ENCODE results near the gene EMC9. TPM values are rescaled to one million over a fixed set of nuclear protein-coding genes. Genes with fewer than 3 reads are reported as not detected.
A peak's percentile ranks its signal among the peaks of the same experiment; 100 is the strongest.

The EMC9 gene
- total RNA-seq, 4 donors from 2014 or later = 13.6 to 18.8 (median 16.3) TPM

- H3K27ac ChIP-seq = peak overlapping the region; percentile 95 to 99 (median 98)
- intact Hi-C loops (cut with DNase I; ENCODE audit: low total_unique reads) = no loop called here
- no peaks in the 10 kb centered on the region for H3K9me3 ChIP-seq
- ATAC-seq (no peak), DNase-seq (no peak)
- H3K36me3 ChIP-seq = peaks cover 0 to 27% of the 10 kb centered on the region in 2 donors
- H3K4me1 ChIP-seq = peaks cover 35 to 51% of the 10 kb centered on the region in 2 donors
- H3K27me3 ChIP-seq = no peaks in the 10 kb centered on the region
- TF ChIP-seq POLR2A (IDR thresholded peaks at IDR 0.05) (no peak), CTCF (IDR thresholded peaks at IDR 0.05 in 4 of 5, conservative IDR thresholded peaks at IDR 0.05 in 1 of 5) (no peak)
- peak overlapping the region in 1 of 4 donors; percentile 75 for H3K4me3 ChIP-seq
- in situ Hi-C loops (cut with MboI; ENCODE audit: low sequenced_read_pairs in 4 of 4) = loop anchor here in 1 of 4 donors (25.0 kb wide), 1 partner anchor 827 kb away; the partner anchor contains the start of genes BCL2L2, PABPN1 and PPP1R3E
Measured at GRCh38 chr14:24139272-24139934, 2.0 kb downstream of the EMC9 start.

DNA sequence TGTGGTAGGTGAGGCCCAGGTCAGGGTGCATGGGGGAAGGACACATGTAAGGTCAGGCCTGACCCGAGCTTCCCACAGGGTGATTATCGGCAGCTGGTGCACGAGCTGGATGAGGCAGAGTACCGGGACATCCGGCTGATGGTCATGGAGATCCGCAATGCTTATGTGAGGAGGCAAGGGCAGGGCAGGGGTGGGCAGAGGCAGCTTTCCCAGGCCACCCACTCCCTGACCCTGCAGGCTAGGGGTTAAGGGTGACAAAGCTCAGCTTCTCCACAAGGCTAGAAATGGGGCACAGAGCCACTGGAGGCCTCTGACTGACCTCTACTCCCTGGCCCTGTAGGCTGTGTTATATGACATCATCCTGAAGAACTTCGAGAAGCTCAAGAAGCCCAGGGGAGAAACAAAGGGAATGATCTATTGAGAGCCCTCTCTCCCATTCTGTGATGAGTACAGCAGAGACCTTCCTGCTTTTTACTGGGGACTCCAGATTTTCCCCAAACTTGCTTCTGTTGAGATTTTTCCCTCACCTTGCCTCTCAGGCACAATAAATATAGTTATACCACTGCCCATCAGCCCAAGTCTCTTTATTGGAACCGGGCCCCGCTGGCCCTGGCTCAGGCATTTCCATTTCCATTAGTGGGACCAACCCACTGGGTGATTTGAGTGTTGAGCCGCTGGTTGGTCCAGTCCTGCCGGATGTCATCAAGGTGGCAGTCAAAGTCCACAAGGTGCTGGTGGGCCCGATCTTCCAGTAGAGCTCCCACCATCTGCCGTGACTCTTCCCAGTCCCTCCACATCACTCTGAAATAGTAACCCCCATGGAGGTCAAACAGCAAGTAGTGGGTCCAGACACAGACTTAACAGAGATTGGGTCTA, 2.8 kb downstream of the EMC9 start:
- peaks cover 35 to 51% of the 10 kb centered on the region in 2 donors for H3K4me1 ChIP-seq
- intact Hi-C loops (cut with DNase I; ENCODE audit: low total_unique reads) = no loop called here
- DNase-seq (no peak), ATAC-seq (no peak)
- peaks cover 0 to 20% of the 10 kb centered on the region in 2 donors for H3K36me3 ChIP-seq
- H3K9me3 ChIP-seq = no peaks in the 10 kb centered on the region
- in situ Hi-C loops (cut with MboI; ENCODE audit: low sequenced_read_pairs in 4 of 4) = loop anchor here in 1 of 4 donors (25.0 kb wide), 1 partner anchor 826 kb away; the partner anchor contains the start of genes BCL2L2, PABPN1 and PPP1R3E
- no peak overlapping the region for H3K4me3 ChIP-seq
- H3K27ac ChIP-seq = peak overlapping the region; percentile 95 to 99 (median 98)
- no peak for TF ChIP-seq POLR2A (IDR thresholded peaks at IDR 0.05)
- H3K27me3 ChIP-seq = no peaks in the 10 kb centered on the region

DNA sequence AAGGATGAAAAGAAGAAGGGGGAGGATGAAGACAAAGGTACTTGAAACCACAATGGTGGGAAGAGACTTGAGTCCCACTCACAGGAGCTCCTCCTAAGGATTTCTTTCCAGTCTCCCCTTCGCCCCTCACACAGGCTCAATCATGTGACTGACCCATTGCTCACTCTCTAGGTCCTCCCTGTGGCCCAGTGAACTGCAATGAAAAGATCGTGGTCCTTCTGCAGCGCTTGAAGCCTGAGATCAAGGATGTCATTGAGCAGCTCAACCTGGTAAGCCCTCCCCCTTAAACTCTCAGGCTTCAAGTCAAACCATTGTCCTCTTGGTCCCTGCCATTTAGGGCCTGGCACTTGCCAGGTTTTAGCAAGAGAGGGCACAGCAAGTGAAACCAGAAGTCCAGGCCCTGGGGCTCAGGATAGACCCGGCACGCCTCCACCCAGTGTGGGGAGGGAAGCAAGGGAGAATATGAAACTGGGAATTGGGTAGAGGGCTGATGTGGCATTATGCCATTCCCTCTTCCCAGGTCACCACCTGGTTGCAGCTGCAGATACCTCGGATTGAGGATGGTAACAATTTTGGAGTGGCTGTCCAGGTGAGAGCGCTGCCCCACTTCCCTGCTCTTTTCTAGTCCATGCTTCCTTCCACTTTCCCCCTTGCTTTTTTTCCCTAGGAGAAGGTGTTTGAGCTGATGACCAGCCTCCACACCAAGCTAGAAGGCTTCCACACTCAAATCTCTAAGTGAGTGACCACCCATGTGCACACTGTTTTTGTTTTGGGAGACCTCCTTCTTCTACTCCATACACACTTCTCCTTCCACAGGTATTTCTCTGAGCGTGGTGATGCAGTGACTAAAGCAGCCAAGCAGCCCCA, 3.6 kb downstream of the EMC9 start:
- DNase-seq (no peak), ATAC-seq (no peak)
- in situ Hi-C loops (cut with MboI; ENCODE audit: low sequenced_read_pairs in 4 of 4) (loop anchor here in 1 of 4 donors (25.0 kb wide), 1 partner anchor 825 kb away; the partner anchor contains the start of genes BCL2L2, PABPN1 and PPP1R3E), intact Hi-C loops (cut with DNase I; ENCODE audit: low total_unique reads) (no loop called here)
- H3K36me3 ChIP-seq = peaks cover 0 to 18% of the 10 kb centered on the region in 2 donors
- H3K27me3 ChIP-seq = no peaks in the 10 kb centered on the region
- H3K4me3 ChIP-seq = no peak overlapping the region
- TF ChIP-seq CTCF (IDR thresholded peaks at IDR 0.05 in 4 of 5, conservative IDR thresholded peaks at IDR 0.05 in 1 of 5) (no peak), POLR2A (IDR thresholded peaks at IDR 0.05) (no peak)
- peak overlapping the region; percentile 92 to 99 (median 96) for H3K27ac ChIP-seq
- H3K9me3 ChIP-seq = no peaks in the 10 kb centered on the region
- peaks cover 38 to 56% of the 10 kb centered on the region in 2 donors for H3K4me1 ChIP-seq

GRCh38 chr14:24136684-24137528, 4.5 kb downstream of the EMC9 start:
- H3K4me1 ChIP-seq = peaks cover 42 to 59% of the 10 kb centered on the region in 2 donors
- intact Hi-C loops (cut with DNase I; ENCODE audit: low total_unique reads) = no loop called here
- in situ Hi-C loops (cut with MboI; ENCODE audit: low sequenced_read_pairs in 4 of 4) = loop anchor here in 1 of 4 donors (25.0 kb wide), 1 partner anchor 825 kb away; the partner anchor contains the start of genes BCL2L2, PABPN1 and PPP1R3E

More at GRCh38 chr14:24136684-24137528, 4.5 kb downstream of the EMC9 start:
- no peak for ATAC-seq
- no peaks in the 10 kb centered on the region for H3K27me3 ChIP-seq
- no peak for TF ChIP-seq CTCF (IDR thresholded peaks at IDR 0.05 in 4 of 5, conservative IDR thresholded peaks at IDR 0.05 in 1 of 5)
- TF ChIP-seq POLR2A (IDR thresholded peaks at IDR 0.05) = no peak
- H3K36me3 ChIP-seq = peaks cover 0 to 18% of the 10 kb centered on the region in 2 donors
- H3K27ac ChIP-seq = peak overlapping the region; percentile 92 to 99 (median 96)
- H3K9me3 ChIP-seq = no peaks in the 10 kb centered on the region
- DNase-seq = no peak
- H3K4me3 ChIP-seq = peak overlapping the region; percentile 86 to 100 (median 92)
